ENCODE data around the gene MACF1. TPM values are rescaled to one million over a fixed set of nuclear protein-coding genes. Genes with fewer than 3 reads are reported as not detected.

The MACF1 gene
- total and polyA plus RNA-seq, 4 donors = 23.3 to 216 (median 51.2) TPM

DNA sequence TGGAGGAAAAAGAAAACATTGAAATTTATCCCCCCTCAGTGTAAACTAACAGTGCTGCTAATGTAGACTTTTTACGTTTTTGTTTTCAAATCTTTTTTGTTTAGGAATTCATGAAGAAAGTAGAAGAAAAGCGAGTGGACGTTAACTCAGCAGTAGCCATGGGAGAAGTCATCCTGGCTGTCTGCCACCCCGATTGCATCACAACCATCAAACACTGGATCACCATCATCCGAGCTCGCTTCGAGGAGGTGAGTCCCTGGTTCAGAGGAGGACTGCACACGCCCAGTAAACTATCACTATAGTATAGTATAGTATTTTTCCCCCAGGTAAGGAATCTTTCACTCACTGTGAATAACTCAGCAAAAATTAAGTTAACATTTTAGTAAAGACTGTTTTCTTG, 249.1 kb downstream of the MACF1 start:
- Histone ChIP-seq H3K9ac (ENCODE audit: low read depth in 1 of 2, low read length in 2 of 2) (no peak overlapping the region), H3K4me1 (ENCODE audit: control insufficient read depth in 4 of 4, insufficient read depth in 4 of 4, low read length in 3 of 4) (peaks cover 0 to 10% (median 5%) of the 10 kb centered on the region in 4 donors), H3K36me3 (ENCODE audit: control insufficient read depth in 4 of 4, insufficient read depth in 3 of 4, low read depth in 1 of 4, low read length in 3 of 4) (peaks cover 12 to 74% (median 65%) of the 10 kb centered on the region in 4 donors), H3K9me3 (ENCODE audit: control insufficient read depth in 4 of 4, low read length in 3 of 4) (no peaks in the 10 kb centered on the region), H3K27ac (ENCODE audit: low read depth in 1 of 2, low read length in 2 of 2) (peak overlapping the region; percentile 15 to 36), H3K4me3 (ENCODE audit: low read depth in 1 of 3, low read length in 3 of 3) (no peak overlapping the region), H3K27me3 (ENCODE audit: control insufficient read depth in 4 of 4, insufficient read depth in 4 of 4, low read length in 3 of 4) (no peaks in the 10 kb centered on the region)
- 44% methylated on average over 8 of the region's 8 CpGs for WGBS
- TF ChIP-seq FOXA2 (IDR thresholded peaks at IDR 0.05) = no peak
- TF ChIP-seq, protein P1, sequence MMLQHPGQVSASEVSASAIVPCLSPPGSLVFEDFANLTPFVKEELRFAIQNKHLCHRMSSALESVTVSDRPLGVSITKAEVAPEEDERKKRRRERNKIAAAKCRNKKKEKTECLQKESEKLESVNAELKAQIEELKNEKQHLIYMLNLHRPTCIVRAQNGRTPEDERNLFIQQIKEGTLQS (IDR thresholded peaks at IDR 0.05) = peak; percentile 70
- TF ChIP-seq TAF1 (conservative IDR thresholded peaks at IDR 0.05) = no peak
- no peak for TF ChIP-seq FOXA1 (IDR thresholded peaks at IDR 0.05)
- TF ChIP-seq, protein P2, sequence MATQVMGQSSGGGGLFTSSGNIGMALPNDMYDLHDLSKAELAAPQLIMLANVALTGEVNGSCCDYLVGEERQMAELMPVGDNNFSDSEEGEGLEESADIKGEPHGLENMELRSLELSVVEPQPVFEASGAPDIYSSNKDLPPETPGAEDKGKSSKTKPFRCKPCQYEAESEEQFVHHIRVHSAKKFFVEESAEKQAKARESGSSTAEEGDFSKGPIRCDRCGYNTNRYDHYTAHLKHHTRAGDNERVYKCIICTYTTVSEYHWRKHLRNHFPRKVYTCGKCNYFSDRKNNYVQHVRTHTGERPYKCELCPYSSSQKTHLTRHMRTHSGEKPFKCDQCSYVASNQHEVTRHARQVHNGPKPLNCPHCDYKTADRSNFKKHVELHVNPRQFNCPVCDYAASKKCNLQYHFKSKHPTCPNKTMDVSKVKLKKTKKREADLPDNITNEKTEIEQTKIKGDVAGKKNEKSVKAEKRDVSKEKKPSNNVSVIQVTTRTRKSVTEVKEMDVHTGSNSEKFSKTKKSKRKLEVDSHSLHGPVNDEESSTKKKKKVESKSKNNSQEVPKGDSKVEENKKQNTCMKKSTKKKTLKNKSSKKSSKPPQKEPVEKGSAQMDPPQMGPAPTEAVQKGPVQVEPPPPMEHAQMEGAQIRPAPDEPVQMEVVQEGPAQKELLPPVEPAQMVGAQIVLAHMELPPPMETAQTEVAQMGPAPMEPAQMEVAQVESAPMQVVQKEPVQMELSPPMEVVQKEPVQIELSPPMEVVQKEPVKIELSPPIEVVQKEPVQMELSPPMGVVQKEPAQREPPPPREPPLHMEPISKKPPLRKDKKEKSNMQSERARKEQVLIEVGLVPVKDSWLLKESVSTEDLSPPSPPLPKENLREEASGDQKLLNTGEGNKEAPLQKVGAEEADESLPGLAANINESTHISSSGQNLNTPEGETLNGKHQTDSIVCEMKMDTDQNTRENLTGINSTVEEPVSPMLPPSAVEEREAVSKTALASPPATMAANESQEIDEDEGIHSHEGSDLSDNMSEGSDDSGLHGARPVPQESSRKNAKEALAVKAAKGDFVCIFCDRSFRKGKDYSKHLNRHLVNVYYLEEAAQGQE (IDR thresholded peaks at IDR 0.05) = no peak
- TF ChIP-seq YY1 (IDR thresholded peaks at IDR 0.05) = peak; percentile 22
- TF ChIP-seq, protein P3, sequence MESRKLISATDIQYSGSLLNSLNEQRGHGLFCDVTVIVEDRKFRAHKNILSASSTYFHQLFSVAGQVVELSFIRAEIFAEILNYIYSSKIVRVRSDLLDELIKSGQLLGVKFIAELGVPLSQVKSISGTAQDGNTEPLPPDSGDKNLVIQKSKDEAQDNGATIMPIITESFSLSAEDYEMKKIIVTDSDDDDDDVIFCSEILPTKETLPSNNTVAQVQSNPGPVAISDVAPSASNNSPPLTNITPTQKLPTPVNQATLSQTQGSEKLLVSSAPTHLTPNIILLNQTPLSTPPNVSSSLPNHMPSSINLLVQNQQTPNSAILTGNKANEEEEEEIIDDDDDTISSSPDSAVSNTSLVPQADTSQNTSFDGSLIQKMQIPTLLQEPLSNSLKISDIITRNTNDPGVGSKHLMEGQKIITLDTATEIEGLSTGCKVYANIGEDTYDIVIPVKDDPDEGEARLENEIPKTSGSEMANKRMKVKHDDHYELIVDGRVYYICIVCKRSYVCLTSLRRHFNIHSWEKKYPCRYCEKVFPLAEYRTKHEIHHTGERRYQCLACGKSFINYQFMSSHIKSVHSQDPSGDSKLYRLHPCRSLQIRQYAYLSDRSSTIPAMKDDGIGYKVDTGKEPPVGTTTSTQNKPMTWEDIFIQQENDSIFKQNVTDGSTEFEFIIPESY (IDR thresholded peaks at IDR 0.05) = no peak
- TF ChIP-seq, protein P4, sequence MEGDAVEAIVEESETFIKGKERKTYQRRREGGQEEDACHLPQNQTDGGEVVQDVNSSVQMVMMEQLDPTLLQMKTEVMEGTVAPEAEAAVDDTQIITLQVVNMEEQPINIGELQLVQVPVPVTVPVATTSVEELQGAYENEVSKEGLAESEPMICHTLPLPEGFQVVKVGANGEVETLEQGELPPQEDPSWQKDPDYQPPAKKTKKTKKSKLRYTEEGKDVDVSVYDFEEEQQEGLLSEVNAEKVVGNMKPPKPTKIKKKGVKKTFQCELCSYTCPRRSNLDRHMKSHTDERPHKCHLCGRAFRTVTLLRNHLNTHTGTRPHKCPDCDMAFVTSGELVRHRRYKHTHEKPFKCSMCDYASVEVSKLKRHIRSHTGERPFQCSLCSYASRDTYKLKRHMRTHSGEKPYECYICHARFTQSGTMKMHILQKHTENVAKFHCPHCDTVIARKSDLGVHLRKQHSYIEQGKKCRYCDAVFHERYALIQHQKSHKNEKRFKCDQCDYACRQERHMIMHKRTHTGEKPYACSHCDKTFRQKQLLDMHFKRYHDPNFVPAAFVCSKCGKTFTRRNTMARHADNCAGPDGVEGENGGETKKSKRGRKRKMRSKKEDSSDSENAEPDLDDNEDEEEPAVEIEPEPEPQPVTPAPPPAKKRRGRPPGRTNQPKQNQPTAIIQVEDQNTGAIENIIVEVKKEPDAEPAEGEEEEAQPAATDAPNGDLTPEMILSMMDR (IDR thresholded peaks at IDR 0.05; ENCODE audit: low read depth, low read length, missing input control) = no peak
- peak in 1 of 2 donors; percentile 23 for TF ChIP-seq JUND (IDR thresholded peaks at IDR 0.05)
- TF ChIP-seq GABPA (IDR thresholded peaks at IDR 0.05 in 1 of 2, conservative IDR thresholded peaks at IDR 0.05 in 1 of 2) = no peak
- TF ChIP-seq, protein P5, sequence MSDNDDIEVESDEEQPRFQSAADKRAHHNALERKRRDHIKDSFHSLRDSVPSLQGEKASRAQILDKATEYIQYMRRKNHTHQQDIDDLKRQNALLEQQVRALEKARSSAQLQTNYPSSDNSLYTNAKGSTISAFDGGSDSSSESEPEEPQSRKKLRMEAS (IDR thresholded peaks at IDR 0.05) = no peak
- no peak for TF ChIP-seq NR2F2 (IDR thresholded peaks at IDR 0.05)
- TF ChIP-seq RXRA (IDR thresholded peaks at IDR 0.05) = peak in 1 of 2 donors; percentile 26
- TF ChIP-seq RAD21 (IDR thresholded peaks at IDR 0.05) = peak; percentile 11 to 23
- peak in 1 of 2 donors; percentile 19 for TF ChIP-seq HNF4A (conservative IDR thresholded peaks at IDR 0.05)
- no peak for TF ChIP-seq EGR1 (IDR thresholded peaks at IDR 0.05; ENCODE audit: low read depth in 2 of 2)
- no peak for TF ChIP-seq HNF4G (IDR thresholded peaks at IDR 0.05)
- TF ChIP-seq SP1 (IDR thresholded peaks at IDR 0.05) = no peak
- DNase-seq (ENCODE audit: low spot score) = peak; percentile 43
